HepG2 (cell line): Measurements from ENCODE around the gene KIAA0040. TPM values are rescaled to one million over a fixed set of nuclear protein-coding genes. Genes with fewer than 3 reads are reported as not detected.

Source experiments
- ATAC-seq: fragments of 200-7000 bp; cut with Tn5 transposase; 3 replicates; pipeline ENCODE4 v1.9.1; 2020; ENCODE audit warnings: mild to moderate bottlenecking, moderate library complexity
- BruUV-seq: library from RNA; stranded (reverse); fragments of 400-500 nt; replicated peaks from 2 replicates; lab custom pipeline; 2021; lab: Mats Ljungman, UMichigan
- CTCF ChIA-PET: fragments of 300-600 bp; formaldehyde crosslinking; extraction: SDS; loops from one replicate; lab custom pipeline; 2021; ENCODE audit warnings: low total read pairs, inconsistent platforms, low intra/inter-chr PET ratio; lab: Yijun Ruan, JAX
- POLR2A ChIA-PET: fragments of 350-600 bp; sonication (Branson Sonifier 250); formaldehyde crosslinking; loops from one replicate; lab custom pipeline; 2020; ENCODE audit warnings: antibody characterized with exemption, inconsistent platforms; lab: Yijun Ruan, JAX
- DNase-seq: peaks from one replicate; pipeline ENCODE4 v3.0.0-alpha.2; 2015; ENCODE audit warnings: low spot score
- FAIRE-seq: peaks from 3 replicates; lab custom pipeline; 2011; peaks lifted over from hg19 to GRCh38; lab: Jason Lieb, UNC
- H2AFZ ChIP-seq: one replicate; pipeline ENCODE4 v1.6.1; 2011; ENCODE audit warnings: low read length, inconsistent platforms
- H3K27ac ChIP-seq: fragments of 300-600 bp; 3 replicates; pipeline ENCODE4 v1.8.0; 2011; ENCODE audit warnings: mixed run types, mild to moderate bottlenecking, mixed read lengths, low read length, inconsistent platforms; ENCODE audit not compliant: insufficient read depth; ENCODE audit errors: extremely low read length
- H3K27me3 ChIP-seq, 2 experiments: fragments of 200-600 bp in 1 of 2; 2 replicates in 1 of 2; 3 replicates in 1 of 2; pipeline versions ENCODE4 v1.6.0 to v1.8.0; 2011; ENCODE audit warnings: low read length in 2 of 2, mild to moderate bottlenecking in 2 of 2, moderate library complexity in 2 of 2, inconsistent platforms in 1 of 2; ENCODE audit not compliant: insufficient read depth in 2 of 2, control insufficient read depth in 1 of 2
- H3K36me3 ChIP-seq, 2 experiments: fragments of 200-600 bp in 1 of 2; replicated peaks in 1 of 2; 2 replicates in 1 of 2; 3 replicates in 1 of 2; pipeline versions ENCODE4 v1.5.1 to v1.8.0; 2011; ENCODE audit warnings: low read length in 2 of 2, inconsistent platforms in 1 of 2; ENCODE audit not compliant: insufficient read depth in 2 of 2, control insufficient read depth in 1 of 2
- H3K4me1 ChIP-seq: 2 replicates; pipeline ENCODE4 v1.5.1; 2012; ENCODE audit warnings: low read length, inconsistent platforms; ENCODE audit not compliant: insufficient read depth
- H3K4me2 ChIP-seq: 2 replicates; pipeline ENCODE4 v1.6.0; 2011; ENCODE audit warnings: low read depth, low read length, inconsistent platforms
- H3K4me3 ChIP-seq, 3 experiments: fragments of 200-600 bp in 1 of 3; sonication (generic), shearing (Covaris generic) in 1 of 3; replicated peaks in 1 of 3; 2 replicates each; pipeline ENCODE4 v1.5.1; 2011 to 2016; ENCODE audit warnings: low read length in 3 of 3, inconsistent platforms in 2 of 3, low read depth in 2 of 3, mild to moderate bottlenecking in 2 of 3, control low read depth in 1 of 3, mixed read lengths in 1 of 3; ENCODE audit not compliant: insufficient read depth in 1 of 3
- H3K79me2 ChIP-seq: one replicate; pipeline ENCODE4 v1.6.1; 2011; ENCODE audit warnings: low read length, inconsistent platforms; ENCODE audit not compliant: insufficient read depth
- H3K9ac ChIP-seq: 2 replicates; pipeline ENCODE4 v1.6.0; 2011; ENCODE audit warnings: mild to moderate bottlenecking, low read depth, low read length, inconsistent platforms; ENCODE audit not compliant: insufficient read depth
- H3K9me3 ChIP-seq: 2 replicates; pipeline ENCODE4 v1.5.1; 2012; ENCODE audit warnings: mild to moderate bottlenecking, low read length
- H4K20me1 ChIP-seq: 2 replicates; pipeline ENCODE4 v1.6.0; 2011; ENCODE audit warnings: inconsistent platforms, mild to moderate bottlenecking, low read length, moderate library complexity; ENCODE audit not compliant: insufficient read depth
- DNMT1 ChIP-seq: sonication (generic); formaldehyde crosslinking; IDR thresholded peaks from 2 replicates; pipeline ENCODE4 v1.5.1; 2020; ENCODE audit warnings: mild to moderate bottlenecking, missing genetic modification reagents
- EZH2 ChIP-seq: conservative IDR thresholded peaks from 2 replicates; pipeline ENCODE4 v1.6.1; 2012; ENCODE audit warnings: mild to moderate bottlenecking, low read depth, low read length, moderate library complexity
- FOXM1 ChIP-seq: sonication (generic); formaldehyde crosslinking; IDR thresholded peaks from 2 replicates; pipeline ENCODE4 v1.5.0; 2020; ENCODE audit warnings: missing genetic modification reagents
- HHEX ChIP-seq: IDR thresholded peaks from 2 replicates; pipeline ENCODE4 v1.6.1; 2016; ENCODE audit warnings: control low read depth
- KLF12 ChIP-seq: sonication (generic); formaldehyde crosslinking; IDR thresholded peaks from 2 replicates; pipeline ENCODE4 v1.4.0; 2020; ENCODE audit warnings: missing genetic modification reagents, borderline replicate concordance
- NONO ChIP-seq, 2 experiments: fragments of 450-650 bp in 1 of 2; sonication (generic) in 1 of 2; formaldehyde crosslinking in 1 of 2; IDR thresholded peaks in 1 of 2; conservative IDR thresholded peaks in 1 of 2; 2 replicates each; pipeline versions ENCODE4 v1.6.1 to v1.8.0; 2017 to 2022; ENCODE audit warnings: mild to moderate bottlenecking in 1 of 2, missing genetic modification reagents in 1 of 2, moderate library complexity in 1 of 2
- POLR2AphosphoS2 ChIP-seq: IDR thresholded peaks from 2 replicates; pipeline ENCODE4 v1.6.1; 2011; ENCODE audit warnings: low read depth, low read length, improper control_type of control experiment
- ZBTB20 ChIP-seq: sonication (generic); formaldehyde crosslinking; IDR thresholded peaks from 2 replicates; pipeline ENCODE4 v1.8.1; 2023; ENCODE audit warnings: missing genetic modification reagents, low read depth, mild to moderate bottlenecking, borderline replicate concordance
- ZFP90 ChIP-seq: sonication (generic); formaldehyde crosslinking; IDR thresholded peaks from 2 replicates; pipeline ENCODE4 v1.8.0; 2022; ENCODE audit warnings: missing genetic modification reagents, mild to moderate bottlenecking, inconsistent platforms, borderline replicate concordance
- ZNF12 ChIP-seq: sonication (generic); formaldehyde crosslinking; IDR thresholded peaks from 2 replicates; pipeline ENCODE4 v1.5.0; 2020; ENCODE audit warnings: missing genetic modification reagents
- ZNF205 ChIP-seq: IDR thresholded peaks from 2 replicates; pipeline ENCODE4 v1.6.1; 2018; ENCODE audit warnings: missing biosample characterization, missing genetic modification reagents
- ZNF224 ChIP-seq: sonication (generic); formaldehyde crosslinking; IDR thresholded peaks from 2 replicates; pipeline ENCODE4 v1.5.0; 2020; ENCODE audit warnings: mild to moderate bottlenecking, missing genetic modification reagents
- ZNF30 ChIP-seq: sonication (generic); formaldehyde crosslinking; IDR thresholded peaks from 2 replicates; pipeline ENCODE4 v1.5.0; 2020; ENCODE audit warnings: mild to moderate bottlenecking, missing genetic modification reagents
- ZNF33A ChIP-seq: sonication (generic); formaldehyde crosslinking; IDR thresholded peaks from 2 replicates; pipeline ENCODE4 v1.5.1; 2020; ENCODE audit warnings: missing genetic modification reagents, mild to moderate bottlenecking, moderate library complexity, borderline replicate concordance
- ZNF562 ChIP-seq: sonication (generic); formaldehyde crosslinking; IDR thresholded peaks from 2 replicates; pipeline ENCODE4 v1.8.0; 2022; ENCODE audit warnings: missing genetic modification reagents, borderline replicate concordance
- ZNF775 ChIP-seq: sonication (generic); formaldehyde crosslinking; IDR thresholded peaks from 2 replicates; pipeline ENCODE4 v1.4.0; 2020; ENCODE audit warnings: missing genetic modification reagents, mild to moderate bottlenecking, moderate library complexity, borderline replicate concordance
- WGBS: methylation state at CpG from one replicate; pipeline ENCODE4 v1.1.6; 2017; ENCODE audit warnings: low lambda C conversion rate; 5-methylcytosine and 5-hydroxymethylcytosine counted together
- in situ Hi-C: cut with HindIII; loops from 2 replicates; pipeline ENCODE4 v1.10.0; 2017; ENCODE audit warnings: low pct_unique_long_range_greater_than_20kb; ENCODE audit not compliant: extremely low pct_ligation_motif_present
- intact Hi-C: fragments of 100-400 bp; cut with micrococcal nuclease; formaldehyde crosslinking; loops from one replicate; pipeline ENCODE4 v1.10.0; 2022; ENCODE audit not compliant: unreplicated experiment
- polyA plus RNA-seq, 8 experiments: library from polyadenylated mRNA; depleted of rRNA in 3 of 8; stranded (reverse) in 7 of 8; unstranded in 1 of 8; fragments of >200 nt; fragmentation: Illumina TruSeq in 4 of 8; extraction: Trizol in 4 of 8; gene quantifications; 2 replicates each; pipeline versions ENCODE4 v1.2.1 to v1.2.3, GENCODE V29; 2011 to 2016; ENCODE audit warnings: low read depth in 4 of 8, missing spikeins in 1 of 8, mixed read lengths in 1 of 8; ENCODE audit not compliant: insufficient read depth in 1 of 8
- total RNA-seq, 5 experiments: library from RNA; depleted of rRNA; stranded (reverse); fragments of >200 nt; fragmentation: Illumina TruSeq; extraction: Trizol; gene quantifications; 2 replicates each; pipeline ENCODE4 v1.2.3, GENCODE V29; 2016; ENCODE audit warnings: low read depth in 1 of 5
- TF ChIP-seq, protein P1 (sequence below): sonication (generic); formaldehyde crosslinking; IDR thresholded peaks from 2 replicates; pipeline ENCODE4; 2020; ENCODE audit warnings: missing genetic modification reagents, mild to moderate bottlenecking, borderline replicate concordance
- TF ChIP-seq, protein P2 (sequence below): sonication (generic); formaldehyde crosslinking; IDR thresholded peaks from 2 replicates; pipeline ENCODE4 v1.8.1; 2023; ENCODE audit warnings: mild to moderate bottlenecking, missing genetic modification reagents, borderline replicate concordance

Gene KIAA0040
- total and polyA plus RNA-seq, 2 of the 13 experiments (the other 11 are each of a cell fraction or from before 2014, with no cell fraction given), result 0.24 to 0.26 TPM

DNA sequence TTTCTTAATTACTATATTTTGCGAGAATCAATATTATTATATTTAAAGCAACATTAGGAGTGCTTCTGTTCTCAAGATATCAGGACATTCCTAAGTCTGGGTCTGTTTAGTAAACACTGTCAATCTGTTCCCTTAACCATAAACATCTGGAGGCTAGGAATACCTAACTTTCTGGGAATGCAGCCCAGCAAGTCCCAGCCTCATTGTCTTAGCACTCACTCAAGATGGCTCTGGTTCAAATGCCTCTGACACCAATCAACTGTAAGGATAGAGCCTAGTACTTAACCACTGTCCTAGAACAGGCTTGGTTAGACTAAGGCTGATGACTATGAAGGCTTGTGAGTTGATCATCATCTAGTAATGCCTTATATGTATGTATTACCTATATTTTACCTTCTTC, 63.4 kb downstream of the KIAA0040 start:
- Histone ChIP-seq H3K27ac (no peak overlapping the region), H3K36me3 (no peaks in the 10 kb centered on the region), H3K9me3 (no peaks in the 10 kb centered on the region), H3K4me1 (no peaks in the 10 kb centered on the region), H3K79me2 (no peaks in the 10 kb centered on the region), H3K4me2 (no peak overlapping the region), H3K4me3 (no peak overlapping the region), H2AFZ (no peak overlapping the region), H4K20me1 (no peaks in the 10 kb centered on the region), H3K9ac (no peak overlapping the region), H3K27me3 (no peaks in the 10 kb centered on the region; a peak in 1 of 5 replicates)
- no TSS peak for BruUV-seq
- ChIA-PET POLR2A (no interaction called here), CTCF (no interaction called here)
- in situ Hi-C loops (no loop called here), intact Hi-C loops (no loop called here)
- FAIRE-seq, result no peak
- TF ChIP-seq POLR2AphosphoS2 (no peak), KLF12 (CRISPR knock-in tag) (no peak)
- TF ChIP-seq, protein P1, sequence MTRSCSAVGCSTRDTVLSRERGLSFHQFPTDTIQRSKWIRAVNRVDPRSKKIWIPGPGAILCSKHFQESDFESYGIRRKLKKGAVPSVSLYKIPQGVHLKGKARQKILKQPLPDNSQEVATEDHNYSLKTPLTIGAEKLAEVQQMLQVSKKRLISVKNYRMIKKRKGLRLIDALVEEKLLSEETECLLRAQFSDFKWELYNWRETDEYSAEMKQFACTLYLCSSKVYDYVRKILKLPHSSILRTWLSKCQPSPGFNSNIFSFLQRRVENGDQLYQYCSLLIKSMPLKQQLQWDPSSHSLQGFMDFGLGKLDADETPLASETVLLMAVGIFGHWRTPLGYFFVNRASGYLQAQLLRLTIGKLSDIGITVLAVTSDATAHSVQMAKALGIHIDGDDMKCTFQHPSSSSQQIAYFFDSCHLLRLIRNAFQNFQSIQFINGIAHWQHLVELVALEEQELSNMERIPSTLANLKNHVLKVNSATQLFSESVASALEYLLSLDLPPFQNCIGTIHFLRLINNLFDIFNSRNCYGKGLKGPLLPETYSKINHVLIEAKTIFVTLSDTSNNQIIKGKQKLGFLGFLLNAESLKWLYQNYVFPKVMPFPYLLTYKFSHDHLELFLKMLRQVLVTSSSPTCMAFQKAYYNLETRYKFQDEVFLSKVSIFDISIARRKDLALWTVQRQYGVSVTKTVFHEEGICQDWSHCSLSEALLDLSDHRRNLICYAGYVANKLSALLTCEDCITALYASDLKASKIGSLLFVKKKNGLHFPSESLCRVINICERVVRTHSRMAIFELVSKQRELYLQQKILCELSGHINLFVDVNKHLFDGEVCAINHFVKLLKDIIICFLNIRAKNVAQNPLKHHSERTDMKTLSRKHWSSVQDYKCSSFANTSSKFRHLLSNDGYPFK (CRISPR knock-in tag), result no peak
- no peak for ATAC-seq
- WGBS, result 96% methylated on average over 1 of the region's 1 CpG
- DNase-seq, result no peak

DNA sequence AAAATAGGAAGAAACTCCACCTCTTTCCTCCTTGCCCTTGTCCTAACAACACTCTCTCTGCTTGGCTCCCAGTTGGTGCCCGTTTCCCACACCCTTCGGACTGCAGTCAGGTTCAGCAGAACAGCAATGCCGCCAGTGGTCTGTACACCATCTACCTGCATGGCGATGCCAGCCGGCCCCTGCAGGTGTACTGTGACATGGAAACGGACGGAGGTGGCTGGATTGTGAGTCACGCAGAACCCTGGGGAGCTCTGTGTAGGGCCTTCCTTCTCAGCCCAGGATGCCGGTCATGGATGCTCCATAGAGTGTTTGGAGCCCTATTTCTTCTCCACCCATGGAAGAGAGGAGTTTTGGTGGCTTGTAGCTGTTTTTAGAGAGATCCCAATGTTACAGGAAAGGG, 64.1 kb downstream of the KIAA0040 start:
- no peak overlapping the region for H3K4me2 ChIP-seq
- no peak for ATAC-seq
- ChIA-PET CTCF (no interaction called here), POLR2A (no interaction called here)
- in situ Hi-C loops (no loop called here), intact Hi-C loops (no loop called here)
- no peaks in the 10 kb centered on the region for H3K9me3 ChIP-seq
- no peak overlapping the region for H3K4me3 ChIP-seq
- 51% methylated on average over 9 of the region's 9 CpGs for WGBS
- no peak overlapping the region for H2AFZ ChIP-seq
- FAIRE-seq, result no peak
- DNase-seq, result no peak
- no peak overlapping the region for H3K9ac ChIP-seq
- H3K4me1 ChIP-seq, result no peaks in the 10 kb centered on the region
- H3K27ac ChIP-seq, result no peak overlapping the region
- no peaks in the 10 kb centered on the region for H4K20me1 ChIP-seq
- BruUV-seq, result no TSS peak
- H3K79me2 ChIP-seq, result no peaks in the 10 kb centered on the region
- no peaks in the 10 kb centered on the region; a peak in 1 of 5 replicates for H3K27me3 ChIP-seq
- H3K36me3 ChIP-seq, result no peaks in the 10 kb centered on the region
- TF ChIP-seq ZFP90 (CRISPR knock-in tag), result no peak
- no peak for TF ChIP-seq DNMT1
- TF ChIP-seq ZNF224, result no peak
- no peak for TF ChIP-seq FOXM1 (CRISPR knock-in tag)
- TF ChIP-seq ZNF205, result no peak
- TF ChIP-seq ZNF12 (CRISPR knock-in tag), result no peak
- TF ChIP-seq ZNF33A (CRISPR knock-in tag), result no peak
- no peak for TF ChIP-seq ZNF30
- TF ChIP-seq, protein P2, sequence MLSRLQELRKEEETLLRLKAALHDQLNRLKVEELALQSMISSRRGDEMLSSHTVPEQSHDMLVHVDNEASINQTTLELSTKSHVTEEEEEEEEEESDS (CRISPR knock-in tag), result no peak
- TF ChIP-seq ZBTB20 (CRISPR knock-in tag), result no peak
- TF ChIP-seq ZNF562 (CRISPR knock-in tag), result no peak
- no peak for TF ChIP-seq EZH2
- no peak for TF ChIP-seq NONO (IDR thresholded peaks at IDR 0.05)
- TF ChIP-seq NONO (CRISPR knock-in tag; conservative IDR thresholded peaks at IDR 0.05), result no peak
- no peak for TF ChIP-seq ZNF775 (CRISPR knock-in tag)
- TF ChIP-seq HHEX (CRISPR knock-in tag), result no peak
